Measurements from ENCODE around the gene CYP27B1. TPM values are rescaled to one million over a fixed set of nuclear protein-coding genes. Genes with fewer than 3 reads are reported as not detected.

Gene CYP27B1
- total and polyA plus RNA-seq, 2 donors (not counting 3 experiments of a cell fraction or from before 2014, with no cell fraction given): 0.62 to 2.7 TPM

- ChIA-PET POLR2A (interaction anchor here (0.6 kb wide), 1 partner anchor 37 kb away, joined by 4 read pairs; no protein-coding TSS in a partner anchor), CTCF (interaction anchor here (1.0 to 3.2 kb wide), 3 partner anchors 23 to 54 kb away, joined by 3 to 12 read pairs (median 8); no protein-coding TSS in a partner anchor)
- Histone ChIP-seq H3K36me3 (ENCODE audit: control insufficient read depth in 2 of 2, extremely low read depth in 1 of 2, insufficient read depth in 2 of 2, low read length in 2 of 2) (peaks cover 0 to 5% of the 10 kb centered on the region in 2 experiments), H3K9ac (replicated peaks; ENCODE audit: extremely low read depth, insufficient read depth, low read length) (no peak overlapping the region), H3K79me2 (ENCODE audit: control insufficient read depth, insufficient read depth, low read length) (peaks cover 14% of the 10 kb centered on the region), H3K4me2 (ENCODE audit: insufficient read depth, low read length) (no peak overlapping the region), H3K4me1 (ENCODE audit: control insufficient read depth, extremely low read depth, insufficient read depth, low read length) (peaks cover 7% of the 10 kb centered on the region), H2AFZ (ENCODE audit: low read depth, low read length) (no peak overlapping the region), H4K20me1 (replicated peaks; ENCODE audit: control insufficient read depth, extremely low read depth, insufficient read depth, low read length) (no peaks in the 10 kb centered on the region), H3K27me3 (ENCODE audit: control insufficient read depth in 2 of 2, insufficient read depth in 2 of 2, low read length in 2 of 2) (no peaks in the 10 kb centered on the region), H3K4me3 (replicated peaks in 1 of 3; ENCODE audit: insufficient read depth in 1 of 3, low read depth in 1 of 3, low read length in 3 of 3) (no peak overlapping the region), H3K9me3 (replicated peaks; ENCODE audit: control insufficient read depth, insufficient read depth, low read length) (no peaks in the 10 kb centered on the region), H3K27ac (ENCODE audit: insufficient read depth, low read depth, low read length) (no peak overlapping the region), H3K9me1 (replicated peaks; ENCODE audit: control insufficient read depth, extremely low read depth, insufficient read depth, low read length) (no peaks in the 10 kb centered on the region)
- FAIRE-seq (no peak), DNase-seq (ENCODE audit: low read depth, low spot score) (no peak)
- dilution Hi-C loops (cut with MboI; ENCODE audit: extremely low pct_ligation_motif_present, low sequenced_read_pairs) (no loop called here), intact Hi-C loops (cut with micrococcal nuclease) (no loop called here)
- no peak for TF ChIP-seq EZH2 (IDR thresholded peaks at IDR 0.05; ENCODE audit: borderline replicate concordance, low read depth, low read length, severe bottlenecking)
- no peak for TF ChIP-seq FOS (IDR thresholded peaks at IDR 0.05; ENCODE audit: borderline replicate concordance, insufficient read depth, low read length)
- no peak for TF ChIP-seq POLR2A (IDR thresholded peaks at IDR 0.05; ENCODE audit: low read depth, low read length)
- TF ChIP-seq JUN (IDR thresholded peaks at IDR 0.05; ENCODE audit: borderline replicate concordance, insufficient read depth, insufficient read length, low read depth): no peak
- TF ChIP-seq POLR2AphosphoS5 (IDR thresholded peaks at IDR 0.05; ENCODE audit: insufficient read depth, low read depth, low read length): no peak
- no peak for TF ChIP-seq GATA2 (IDR thresholded peaks at IDR 0.05; ENCODE audit: insufficient read depth, insufficient read length, low read depth, low read length)
- TF ChIP-seq, protein P1, sequence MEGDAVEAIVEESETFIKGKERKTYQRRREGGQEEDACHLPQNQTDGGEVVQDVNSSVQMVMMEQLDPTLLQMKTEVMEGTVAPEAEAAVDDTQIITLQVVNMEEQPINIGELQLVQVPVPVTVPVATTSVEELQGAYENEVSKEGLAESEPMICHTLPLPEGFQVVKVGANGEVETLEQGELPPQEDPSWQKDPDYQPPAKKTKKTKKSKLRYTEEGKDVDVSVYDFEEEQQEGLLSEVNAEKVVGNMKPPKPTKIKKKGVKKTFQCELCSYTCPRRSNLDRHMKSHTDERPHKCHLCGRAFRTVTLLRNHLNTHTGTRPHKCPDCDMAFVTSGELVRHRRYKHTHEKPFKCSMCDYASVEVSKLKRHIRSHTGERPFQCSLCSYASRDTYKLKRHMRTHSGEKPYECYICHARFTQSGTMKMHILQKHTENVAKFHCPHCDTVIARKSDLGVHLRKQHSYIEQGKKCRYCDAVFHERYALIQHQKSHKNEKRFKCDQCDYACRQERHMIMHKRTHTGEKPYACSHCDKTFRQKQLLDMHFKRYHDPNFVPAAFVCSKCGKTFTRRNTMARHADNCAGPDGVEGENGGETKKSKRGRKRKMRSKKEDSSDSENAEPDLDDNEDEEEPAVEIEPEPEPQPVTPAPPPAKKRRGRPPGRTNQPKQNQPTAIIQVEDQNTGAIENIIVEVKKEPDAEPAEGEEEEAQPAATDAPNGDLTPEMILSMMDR (IDR thresholded peaks at IDR 0.05; ENCODE audit: extremely low read depth in 1 of 2, insufficient read depth in 1 of 2, low read depth in 1 of 2, low read length in 2 of 2): no peak
- TF ChIP-seq MYC (IDR thresholded peaks at IDR 0.05; ENCODE audit: low read depth, low read length): no peak
- TF ChIP-seq, protein P2, sequence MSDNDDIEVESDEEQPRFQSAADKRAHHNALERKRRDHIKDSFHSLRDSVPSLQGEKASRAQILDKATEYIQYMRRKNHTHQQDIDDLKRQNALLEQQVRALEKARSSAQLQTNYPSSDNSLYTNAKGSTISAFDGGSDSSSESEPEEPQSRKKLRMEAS (IDR thresholded peaks at IDR 0.05; ENCODE audit: insufficient read depth, insufficient read length): no peak
- no TSS peak for BruUV-seq (replicated peaks)
Observed at GRCh38 chr12:57780284-57780897, 13.5 kb upstream of the CYP27B1 start.

Data from endothelial cell of umbilical vein (primary cell).